Epithelial cell of esophagus (primary cell): ENCODE data around the gene ABCA5.

ENCODE experiments used
- DNase-seq: peaks from one replicate; pipeline ENCODE4 v3.0.0; 2010; ENCODE audit warnings: low read depth
- H3K4me3 ChIP-seq: 2 replicates; pipeline ENCODE4 v1.5.1; 2011; ENCODE audit warnings: mild to moderate bottlenecking, low read length, control low read depth
- TF ChIP-seq, protein P1 (sequence below): IDR thresholded peaks from 2 replicates; pipeline ENCODE4 v1.5.1; 2011; ENCODE audit warnings: low read depth, mild to moderate bottlenecking, low read length, control low read depth, inconsistent platforms; ENCODE audit not compliant: insufficient read depth; ENCODE audit errors: missing control alignments

The ABCA5 gene

DNA sequence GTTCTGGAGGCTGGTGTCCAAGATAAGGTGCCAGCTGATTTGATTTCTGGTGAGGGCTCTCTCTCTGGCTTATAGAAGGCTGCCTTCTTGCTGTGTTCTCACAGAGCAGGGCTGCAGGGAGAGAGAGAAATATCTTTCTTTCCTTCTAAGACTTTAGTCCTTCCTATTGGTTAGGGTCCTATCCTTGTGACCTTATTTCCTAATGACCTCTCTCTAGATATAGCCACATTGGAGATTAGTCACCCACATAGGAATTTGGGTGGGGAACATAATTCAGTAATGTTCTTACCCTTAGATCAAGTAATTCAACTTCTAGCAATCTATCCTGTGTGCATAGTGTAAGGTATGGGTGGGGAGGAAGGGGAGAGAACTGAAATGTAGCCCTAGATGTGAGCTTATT is 18.0 kb upstream of the ABCA5 start:
- TF ChIP-seq, protein P1, sequence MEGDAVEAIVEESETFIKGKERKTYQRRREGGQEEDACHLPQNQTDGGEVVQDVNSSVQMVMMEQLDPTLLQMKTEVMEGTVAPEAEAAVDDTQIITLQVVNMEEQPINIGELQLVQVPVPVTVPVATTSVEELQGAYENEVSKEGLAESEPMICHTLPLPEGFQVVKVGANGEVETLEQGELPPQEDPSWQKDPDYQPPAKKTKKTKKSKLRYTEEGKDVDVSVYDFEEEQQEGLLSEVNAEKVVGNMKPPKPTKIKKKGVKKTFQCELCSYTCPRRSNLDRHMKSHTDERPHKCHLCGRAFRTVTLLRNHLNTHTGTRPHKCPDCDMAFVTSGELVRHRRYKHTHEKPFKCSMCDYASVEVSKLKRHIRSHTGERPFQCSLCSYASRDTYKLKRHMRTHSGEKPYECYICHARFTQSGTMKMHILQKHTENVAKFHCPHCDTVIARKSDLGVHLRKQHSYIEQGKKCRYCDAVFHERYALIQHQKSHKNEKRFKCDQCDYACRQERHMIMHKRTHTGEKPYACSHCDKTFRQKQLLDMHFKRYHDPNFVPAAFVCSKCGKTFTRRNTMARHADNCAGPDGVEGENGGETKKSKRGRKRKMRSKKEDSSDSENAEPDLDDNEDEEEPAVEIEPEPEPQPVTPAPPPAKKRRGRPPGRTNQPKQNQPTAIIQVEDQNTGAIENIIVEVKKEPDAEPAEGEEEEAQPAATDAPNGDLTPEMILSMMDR, result no peak
- no peak overlapping the region for H3K4me3 ChIP-seq
- DNase-seq, result peak; percentile 22

DNA sequence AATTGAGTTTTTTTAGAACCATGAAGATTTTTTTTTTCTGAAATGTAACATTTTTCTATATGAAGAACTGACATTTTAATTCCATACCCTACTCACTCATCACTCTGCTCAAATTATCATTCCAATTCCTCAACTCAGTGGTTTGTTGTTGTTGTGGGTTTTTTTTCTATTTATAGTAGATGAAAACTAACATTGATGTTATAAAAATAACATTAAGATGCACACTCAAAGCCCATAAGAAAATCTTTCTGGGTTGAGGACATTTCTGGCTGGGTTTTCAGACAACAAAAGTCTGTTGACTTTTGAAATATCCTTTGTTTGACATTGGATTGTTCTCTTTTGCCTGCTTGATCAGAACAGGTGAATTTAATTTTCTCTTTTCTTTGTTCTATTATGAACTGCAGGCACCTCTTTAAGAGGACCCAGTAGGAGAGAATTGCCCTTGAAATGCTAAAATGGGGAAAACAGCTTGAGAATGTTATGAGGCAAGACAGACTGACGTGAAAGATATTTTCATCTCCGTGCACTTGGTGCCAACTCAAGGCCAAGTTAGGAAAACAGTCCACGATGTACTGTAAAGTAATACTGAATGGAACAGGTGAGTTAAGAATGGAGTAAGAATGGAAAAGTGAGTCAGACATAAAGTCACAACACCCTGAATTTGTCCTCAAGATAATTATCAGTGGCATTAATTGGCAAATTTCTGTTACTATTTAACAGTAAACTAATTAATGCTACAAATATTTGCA is 16.1 kb upstream of the ABCA5 start:
- TF ChIP-seq, protein P1, result no peak
- no peak for DNase-seq

DNA sequence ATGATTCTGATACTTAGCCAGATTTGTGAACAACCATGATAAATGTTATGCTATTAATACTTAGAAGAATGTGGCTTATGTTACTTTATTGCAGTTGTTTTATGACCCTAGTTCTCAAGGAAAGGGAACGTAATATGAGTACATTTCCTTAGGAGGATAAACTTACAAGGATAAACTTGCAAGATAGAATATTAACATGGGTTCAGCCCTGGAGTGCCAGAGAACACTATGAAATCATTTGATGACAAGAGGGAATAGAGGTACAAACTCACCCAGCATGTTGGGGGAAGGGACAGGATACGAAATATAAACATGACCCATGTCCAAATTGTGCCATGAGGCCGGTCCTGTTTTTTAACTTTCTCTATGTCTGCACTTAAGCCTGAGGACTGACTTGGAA is 13.0 kb upstream of the ABCA5 start:
- H3K4me3 ChIP-seq, result no peak overlapping the region

More for the DNA sequence above, 16.1 kb upstream of the ABCA5 start:
- no peak overlapping the region for H3K4me3 ChIP-seq

DNA sequence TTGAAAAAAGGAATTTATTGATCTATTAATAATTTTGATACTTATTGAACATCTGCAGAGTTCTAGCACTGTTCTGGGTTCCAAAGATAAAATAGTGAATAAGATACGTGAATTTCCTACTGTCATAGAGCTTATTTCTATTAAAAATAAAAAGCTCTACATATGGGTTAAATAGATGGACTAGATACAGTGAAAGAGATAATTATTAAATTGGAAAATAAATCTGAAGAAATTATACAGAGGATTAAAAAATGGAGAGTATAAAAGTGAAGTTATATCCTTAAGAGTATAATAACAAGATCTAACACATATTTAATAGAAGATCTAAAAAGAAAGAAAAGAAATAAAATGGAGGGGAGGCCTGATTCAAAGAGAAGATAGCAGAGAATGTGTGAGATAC is 10.1 kb upstream of the ABCA5 start:
- DNase-seq, result no peak
- TF ChIP-seq, protein P1, result no peak
- no peak overlapping the region for H3K4me3 ChIP-seq

More for the DNA sequence above, 13.0 kb upstream of the ABCA5 start:
- TF ChIP-seq, protein P1, result no peak
- no peak for DNase-seq

DNA sequence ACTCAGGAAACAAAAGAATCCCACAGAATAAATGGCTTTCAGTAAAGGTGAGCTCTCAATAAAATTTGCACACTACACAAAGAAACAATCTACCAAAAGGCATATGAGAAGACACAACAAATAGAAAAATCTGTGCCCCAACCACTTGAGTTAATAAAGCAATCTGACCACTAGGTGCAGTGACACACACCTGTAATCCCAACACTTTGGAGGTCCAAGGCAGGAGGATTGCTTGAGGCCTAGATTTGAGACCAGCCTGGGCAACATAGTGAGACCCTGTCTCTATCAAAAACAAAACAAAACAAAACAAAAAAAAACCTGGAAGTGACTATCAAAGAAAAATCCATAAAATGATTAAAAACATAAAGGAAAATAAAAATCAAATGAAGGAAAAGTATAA is 9.6 kb upstream of the ABCA5 start:
- TF ChIP-seq, protein P1, result no peak
- no peak overlapping the region for H3K4me3 ChIP-seq
- DNase-seq, result no peak

DNA sequence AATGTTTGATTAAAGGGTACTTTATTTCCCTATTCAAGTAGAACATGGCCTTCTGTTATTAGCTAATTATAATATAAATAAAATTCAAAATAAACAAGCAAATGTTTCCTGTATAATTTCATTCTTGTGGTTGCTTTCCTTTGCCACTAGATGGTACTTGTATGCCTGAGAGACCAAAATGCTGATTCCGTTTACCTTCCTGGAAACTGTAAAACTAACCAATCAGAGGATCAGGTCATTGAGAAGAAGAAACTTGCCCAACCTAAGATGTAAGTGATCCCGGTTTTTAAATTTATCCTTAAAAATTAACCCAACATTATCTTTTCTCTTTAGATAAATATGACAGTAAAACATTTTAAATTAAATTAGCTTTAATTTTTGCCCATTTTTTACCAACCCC is 8.1 kb upstream of the ABCA5 start:
- TF ChIP-seq, protein P1, result peak; percentile 71
- no peak overlapping the region for H3K4me3 ChIP-seq
- DNase-seq, result peak; percentile 75

DNA sequence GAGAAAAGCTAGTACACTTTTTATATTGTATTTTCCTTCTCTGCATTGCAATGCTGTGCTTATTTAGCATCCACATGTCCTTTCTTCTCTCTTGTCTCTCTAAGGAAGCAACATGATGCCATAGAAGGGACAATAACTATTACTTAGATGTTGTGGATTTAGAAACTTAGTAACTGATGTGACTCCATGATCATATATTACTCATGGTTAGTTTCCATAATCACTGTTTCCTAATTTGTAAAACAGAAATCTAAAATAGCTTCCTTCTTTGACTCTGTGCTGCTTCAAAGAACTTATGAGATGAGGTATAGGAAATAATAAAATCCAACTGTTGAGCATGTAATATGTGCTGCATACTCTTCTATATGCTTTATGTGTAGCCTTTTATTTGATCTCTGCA is 6.6 kb upstream of the ABCA5 start:
- no peak for DNase-seq

More for the DNA sequence above, 6.6 kb upstream of the ABCA5 start:
- TF ChIP-seq, protein P1, result no peak
- no peak overlapping the region for H3K4me3 ChIP-seq
